GM19023 (cell line): ENCODE results near the gene ZMAT2.
"Not testable (repeated sequence)": the region's sequence is repeated elsewhere in the genome, so short reads cannot be mapped to it uniquely, and the experiment has no call there.

ENCODE experiments used
- ATAC-seq: cut with Tn5 transposase; IDR thresholded peaks from one replicate; pipeline ENCODE4 v1.9.1; 2021; ENCODE audit warnings: mild to moderate bottlenecking, moderate library complexity; ENCODE audit not compliant: unreplicated experiment

Gene ZMAT2

GRCh38 chr5:140700177-140701144 lies at the start of gene ZMAT2:
Gene ZMAT2, plus strand, starts transcription at chr5:140700447. Its CDS starts 14 bp downstream, at chr5:140700461.
- ATAC-seq: peak; percentile 96

GRCh38 chr5:140658870-140659269 lies 41.4 kb upstream of the ZMAT2 start:
- ATAC-seq: no peak

GRCh38 chr5:140660371-140660770 lies 39.9 kb upstream of the ZMAT2 start:
- not testable (repeated sequence) for ATAC-seq

- ATAC-seq: no peak
These were observed 36.3 kb upstream of the ZMAT2 start for GRCh38 chr5:140664030-140664358.

GRCh38 chr5:140664359-140665119 lies 35.7 kb upstream of the ZMAT2 start, which contains the start of gene WDR55:
Gene WDR55, plus strand, starts transcription at chr5:140664904. Its CDS starts 9 bp downstream, at chr5:140664913.
- ATAC-seq: peak; percentile 98

GRCh38 chr5:140671035-140671434 lies 29.2 kb upstream of the ZMAT2 start:
- ATAC-seq: not testable (repeated sequence)

GRCh38 chr5:140671472-140672125 lies 28.6 kb upstream of the ZMAT2 start:
- ATAC-seq: no peak

- no peak for ATAC-seq
These were observed 27.6 kb upstream of the ZMAT2 start for GRCh38 chr5:140672455-140673186.

GRCh38 chr5:140673187-140673976 lies 26.9 kb upstream of the ZMAT2 start, which contains the start of gene DND1:
Gene DND1, minus strand, starts transcription at chr5:140673576. Its CDS starts 34 bp downstream, at chr5:140673542.
- no peak for ATAC-seq

GRCh38 chr5:140674211-140674610 lies 26.0 kb upstream of the ZMAT2 start:
- no peak for ATAC-seq

- no peak for ATAC-seq
These were observed 25.6 kb upstream of the ZMAT2 start for GRCh38 chr5:140674629-140675028.

GRCh38 chr5:140677947-140678346 lies 22.3 kb upstream of the ZMAT2 start:
- peak; percentile 58 for ATAC-seq

- no peak for ATAC-seq
These were observed 21.3 kb upstream of the ZMAT2 start for GRCh38 chr5:140678993-140679392.

- no peak for ATAC-seq
These were observed 9.8 kb upstream of the ZMAT2 start for GRCh38 chr5:140690376-140690932.

GRCh38 chr5:140690941-140691924 lies 9.0 kb upstream of the ZMAT2 start, which contains the start of the genes HARS1 and HARS2:
Gene HARS1, minus strand, starts transcription at chr5:140691370. Its CDS starts 66 bp downstream, at chr5:140691304.
Gene HARS2, plus strand, starts transcription at chr5:140691455. Its CDS starts 194 bp downstream, at chr5:140691649.
- peak; percentile 95 for ATAC-seq

GRCh38 chr5:140694276-140694675 lies 6.0 kb upstream of the ZMAT2 start:
- ATAC-seq: no peak

- ATAC-seq: no peak
These were observed 3.3 kb upstream of the ZMAT2 start for GRCh38 chr5:140696891-140697492.
